Heart left ventricle (tissue), 16 donors: ENCODE results near the gene RGS6. TPM values are rescaled to one million over a fixed set of nuclear protein-coding genes. Genes with fewer than 3 reads are reported as not detected.
A peak's percentile ranks its signal among the peaks of the same experiment; 100 is the strongest.

Experiments used
- ATAC-seq, 4 donors: fragments of 200-7000 bp; cut with Tn5 transposase; one replicate each; pipeline ENCODE4 v1.9.1; 2020 to 2022; ENCODE audit warnings: moderate library complexity in 4 of 4, mild to moderate bottlenecking in 3 of 4, moderate number of reproducible peaks in 1 of 4
- DNase-seq, 5 donors: peaks; one replicate each; pipeline ENCODE4 v3.0.0-alpha.2; 2020
- H3K27ac ChIP-seq, 12 donors: fragments of 200-600 bp; sonication (generic) in 4 of 12; one replicate each; pipeline versions ENCODE4 v1.5.0 to v1.8.0; 2016 to 2022; ENCODE audit warnings: mild to moderate bottlenecking in 2 of 12
- H3K27me3 ChIP-seq, 9 donors: fragments of 200-600 bp; sonication (generic) in 2 of 9; one replicate each; pipeline versions ENCODE4 v1.5.1 to v1.8.0; 2016 to 2022; ENCODE audit warnings: mild to moderate bottlenecking in 3 of 9
- H3K36me3 ChIP-seq, 9 donors: fragments of 200-600 bp; sonication (generic) in 2 of 9; one replicate each; pipeline versions ENCODE4 v1.5.0 to v1.8.0; 2018 to 2022; ENCODE audit warnings: mild to moderate bottlenecking in 2 of 9
- H3K4me1 ChIP-seq, 12 donors: fragments of 200-600 bp; sonication (generic) in 4 of 12; one replicate each; pipeline versions ENCODE4 v1.5.0 to v1.8.0; 2016 to 2022; ENCODE audit warnings: mild to moderate bottlenecking in 3 of 12
- H3K4me3 ChIP-seq, 12 donors: fragments of 200-600 bp; sonication (generic) in 4 of 12; one replicate each; pipeline versions ENCODE4 v1.5.0 to v1.8.0; 2017 to 2022; ENCODE audit warnings: mild to moderate bottlenecking in 9 of 12, moderate library complexity in 4 of 12
- H3K9me3 ChIP-seq, 12 donors: fragments of 200-600 bp; sonication (generic) in 4 of 12; one replicate each; pipeline versions ENCODE4 v1.5.0 to v1.8.0; 2016 to 2022; ENCODE audit warnings: mild to moderate bottlenecking in 1 of 12
- POLR2A ChIP-seq, 2 donors: fragments of 450-650 bp; IDR thresholded peaks; one replicate each; pipeline ENCODE4 v1.6.1; 2017; ENCODE audit warnings: antibody characterized with exemption in 2 of 2, mild to moderate bottlenecking in 2 of 2, moderate library complexity in 2 of 2
- whole genome bisulfite sequencing, 4 donors: extraction: QIAGEN DNeasy Blood & Tissue Kit in 2 of 4; methylation state at CpG; one replicate each; pipeline versions ENCODE4 v1.1.5 to v1.1.7; 2013 to 2018; 5-methylcytosine and 5-hydroxymethylcytosine counted together
- intact Hi-C, 10 donors: fragments of 100-400 bp; cut with DNase I; formaldehyde crosslinking; loops; one replicate each; pipeline versions ENCODE4 v1.11.1 to v1.14.2; 2022
- polyA plus RNA-seq, 2 donors: library from polyadenylated mRNA; stranded (reverse); fragments of 200-250 nt; gene quantifications; one replicate each; pipeline ENCODE4 v1.2.3, GENCODE V29; 2013
- total RNA-seq, 9 donors: library from RNA; depleted of rRNA in 2 of 9; stranded (reverse); fragments of >200 nt in 2 of 9; fragmentation: NEBNext Ultra II Directional in 3 of 9; extraction: Animal tissue kit (Norgen Biotek cat#: 25700) in 3 of 9; gene quantifications; one replicate each; pipeline versions ENCODE4 v1.1.0 to v1.2.4, GENCODE V29; 2016 to 2023
- TF ChIP-seq, protein P1 (sequence below), 12 donors: fragments of 200-600 bp; sonication (generic) in 4 of 12; IDR thresholded peaks; one replicate each; pipeline versions ENCODE4 v1.5.0 to v1.8.0; 2018 to 2022; ENCODE audit warnings: antibody characterized with exemption in 12 of 12, mild to moderate bottlenecking in 5 of 12
- donor health status: ischemic (EF 13 %, LVEDD 7.1; RV severe dilation, severe dysfunction).
- donor health status: healthy with polysubstance abuse.
- donor health status: DM: no; HTN: yes; CAD: no.
- donor health status: DM: no; HTN: no; CAD: no.
- donor health status: ischemic (EF 25% LVEDD 6.9; RV normal size, moderate dysfunction).
- donor health status: ischemic (EF 25% LVEDD 5.7; RV mildly dilated, moderate dysfunction).
- donor health status: healthy.
- donor health status: DM: yes; HTN: yes; CAD: no.
- donor health status: ischemic (EF 35%, LVEDD 5.7; RV mildly dilated, moderate dysfunction).
- donor health status: nonischemic (EF 11% LVEDD 7.7; RV severe dilation, severe dysfunction).
- donor health status: DM: yes; HTN: yes; CAD: no.
- donor health status: PGD.
- donor health status: ischemic (EF 29% LVEDD 5.4; RV normal size, mild dysfunction).
- donor health status: nonischemic (EF 23%, LVEDD 6.1; RV moderate dilation, normal function).

RGS6 gene
- total and polyA plus RNA-seq, 11 donors, result 1.3 to 25.4 (median 15.1) TPM

DNA sequence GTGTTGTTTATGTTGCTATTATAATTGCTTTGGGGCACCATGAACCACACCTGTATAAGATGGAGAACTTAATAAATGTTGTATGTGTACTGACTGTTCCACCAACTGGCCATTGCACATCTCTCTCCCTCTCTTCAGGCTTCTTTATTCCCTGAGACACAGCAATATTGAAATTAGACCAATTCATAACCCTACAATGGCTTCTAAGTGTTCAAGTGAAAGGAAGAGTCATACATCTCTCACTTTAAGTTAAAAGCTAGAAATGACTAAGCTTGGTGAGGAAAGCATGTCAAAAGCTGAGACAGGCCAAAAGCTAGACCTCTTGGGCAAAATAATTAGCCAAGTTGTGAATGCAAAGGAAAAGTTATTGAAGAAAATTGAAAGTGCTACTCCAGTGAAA lies 373.3 kb downstream of the RGS6 start:
- peaks cover 0 to 21% (median 8%) of the 10 kb centered on the region in 12 donors for H3K9me3 ChIP-seq
- no peaks in the 10 kb centered on the region for H3K36me3 ChIP-seq
- H3K4me3 ChIP-seq, result no peak overlapping the region
- no peaks in the 10 kb centered on the region for H3K27me3 ChIP-seq
- DNase-seq, result no peak
- no peak overlapping the region for H3K27ac ChIP-seq
- peaks cover 0 to 8% (median 0%) of the 10 kb centered on the region in 12 donors for H3K4me1 ChIP-seq
- ATAC-seq, result no peak
- intact Hi-C loops, result no loop called here
- TF ChIP-seq POLR2A (IDR thresholded peaks at IDR 0.05), result no peak
- TF ChIP-seq, protein P1, sequence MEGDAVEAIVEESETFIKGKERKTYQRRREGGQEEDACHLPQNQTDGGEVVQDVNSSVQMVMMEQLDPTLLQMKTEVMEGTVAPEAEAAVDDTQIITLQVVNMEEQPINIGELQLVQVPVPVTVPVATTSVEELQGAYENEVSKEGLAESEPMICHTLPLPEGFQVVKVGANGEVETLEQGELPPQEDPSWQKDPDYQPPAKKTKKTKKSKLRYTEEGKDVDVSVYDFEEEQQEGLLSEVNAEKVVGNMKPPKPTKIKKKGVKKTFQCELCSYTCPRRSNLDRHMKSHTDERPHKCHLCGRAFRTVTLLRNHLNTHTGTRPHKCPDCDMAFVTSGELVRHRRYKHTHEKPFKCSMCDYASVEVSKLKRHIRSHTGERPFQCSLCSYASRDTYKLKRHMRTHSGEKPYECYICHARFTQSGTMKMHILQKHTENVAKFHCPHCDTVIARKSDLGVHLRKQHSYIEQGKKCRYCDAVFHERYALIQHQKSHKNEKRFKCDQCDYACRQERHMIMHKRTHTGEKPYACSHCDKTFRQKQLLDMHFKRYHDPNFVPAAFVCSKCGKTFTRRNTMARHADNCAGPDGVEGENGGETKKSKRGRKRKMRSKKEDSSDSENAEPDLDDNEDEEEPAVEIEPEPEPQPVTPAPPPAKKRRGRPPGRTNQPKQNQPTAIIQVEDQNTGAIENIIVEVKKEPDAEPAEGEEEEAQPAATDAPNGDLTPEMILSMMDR (IDR thresholded peaks at IDR 0.05), result no peak

DNA sequence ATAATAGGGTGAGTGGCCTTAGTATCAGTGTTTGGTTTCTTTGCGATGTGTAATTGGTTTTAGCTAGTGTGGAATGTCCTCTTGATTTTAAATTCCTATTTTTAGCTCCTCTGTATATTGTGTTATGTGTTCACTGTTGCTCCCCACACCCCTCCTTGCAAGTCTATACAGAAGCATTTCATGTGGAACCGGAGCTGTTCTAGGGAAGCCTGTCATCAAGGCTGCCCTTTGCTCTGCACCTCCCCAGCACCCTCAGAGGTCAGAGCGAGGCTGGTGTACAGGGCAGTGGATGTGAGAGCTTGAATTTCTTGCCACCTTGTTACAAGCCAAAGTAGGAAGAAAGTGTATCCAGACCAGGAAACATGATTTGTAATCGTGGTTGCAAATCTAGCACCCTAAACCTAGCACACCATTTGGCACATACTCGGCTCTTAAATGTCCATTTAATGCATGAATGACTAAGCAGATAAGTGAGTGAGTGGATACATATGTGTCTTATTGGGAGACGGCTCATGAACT lies 376.8 kb downstream of the RGS6 start:
- intact Hi-C loops, result no loop called here
- no peaks in the 10 kb centered on the region for H3K36me3 ChIP-seq
- TF ChIP-seq, protein P1 (IDR thresholded peaks at IDR 0.05), result no peak
- no peak for TF ChIP-seq POLR2A (IDR thresholded peaks at IDR 0.05)
- no peak overlapping the region for H3K4me3 ChIP-seq
- 44 to 59% (median 54%) methylated on average over 6 of the region's 6 CpGs for WGBS, 4 donors
- ATAC-seq (peak in 2 of 4 donors; percentile 28 to 51), DNase-seq (no peak)
- peaks cover 0 to 16% (median 0%) of the 10 kb centered on the region in 12 donors for H3K4me1 ChIP-seq
- no peak overlapping the region for H3K27ac ChIP-seq
- no peaks in the 10 kb centered on the region for H3K27me3 ChIP-seq
- peaks cover 0 to 21% (median 8%) of the 10 kb centered on the region in 12 donors for H3K9me3 ChIP-seq

GRCh38 chr14:72311116-72311515 lies 378.9 kb downstream of the RGS6 start:
- ATAC-seq (no peak), DNase-seq (no peak)
- 60 to 70% (median 66%) methylated on average over 1 of the region's 1 CpG for WGBS, 4 donors
- TF ChIP-seq POLR2A (IDR thresholded peaks at IDR 0.05), result no peak
- TF ChIP-seq, protein P1 (IDR thresholded peaks at IDR 0.05), result no peak
- Histone ChIP-seq H3K4me3 (no peak overlapping the region), H3K27ac (peak overlapping the region in 1 of 12 donors; percentile 31), H3K9me3 (peaks cover 0 to 9% (median 4%) of the 10 kb centered on the region in 12 donors), H3K4me1 (peaks cover 0 to 16% (median 0%) of the 10 kb centered on the region in 12 donors), H3K36me3 (no peaks in the 10 kb centered on the region), H3K27me3 (no peaks in the 10 kb centered on the region)
- intact Hi-C loops, result no loop called here

DNA sequence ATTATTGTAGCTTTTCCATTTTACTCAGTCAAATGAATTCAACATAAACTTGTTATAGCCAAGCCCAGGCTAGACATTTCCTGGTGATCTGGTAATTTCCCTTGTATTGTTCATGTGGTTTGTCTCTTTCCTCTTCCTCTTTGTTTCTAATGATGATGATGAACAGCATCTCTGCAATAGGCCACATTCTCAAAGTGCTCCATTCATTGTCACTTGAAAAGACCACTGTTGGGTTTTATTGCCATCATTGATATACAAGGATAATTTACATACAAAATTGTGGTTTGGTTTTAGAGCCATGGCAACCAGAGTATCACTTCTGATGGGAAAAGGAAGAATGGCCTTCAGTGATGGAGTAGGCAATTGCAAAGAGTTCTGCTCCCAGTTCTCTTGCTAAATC lies 379.3 kb downstream of the RGS6 start:
- Histone ChIP-seq H3K9me3 (peaks cover 0 to 5% (median under 1%) of the 10 kb centered on the region in 12 donors), H3K4me3 (no peak overlapping the region), H3K36me3 (no peaks in the 10 kb centered on the region), H3K27ac (no peak overlapping the region), H3K4me1 (peaks cover 0 to 16% (median 0%) of the 10 kb centered on the region in 12 donors), H3K27me3 (no peaks in the 10 kb centered on the region)
- no peak for TF ChIP-seq POLR2A (IDR thresholded peaks at IDR 0.05)
- TF ChIP-seq, protein P1 (IDR thresholded peaks at IDR 0.05), result no peak
- ATAC-seq (no peak), DNase-seq (no peak)
- intact Hi-C loops, result no loop called here
